ENCODE data around the gene RAD51D. TPM values are rescaled to one million over a fixed set of nuclear protein-coding genes. Genes with fewer than 3 reads are reported as not detected.

Gene RAD51D
- polyA plus RNA-seq, 1 of the 3 experiments (the other 2 are of a cell fraction): 11.6 TPM

DNA sequence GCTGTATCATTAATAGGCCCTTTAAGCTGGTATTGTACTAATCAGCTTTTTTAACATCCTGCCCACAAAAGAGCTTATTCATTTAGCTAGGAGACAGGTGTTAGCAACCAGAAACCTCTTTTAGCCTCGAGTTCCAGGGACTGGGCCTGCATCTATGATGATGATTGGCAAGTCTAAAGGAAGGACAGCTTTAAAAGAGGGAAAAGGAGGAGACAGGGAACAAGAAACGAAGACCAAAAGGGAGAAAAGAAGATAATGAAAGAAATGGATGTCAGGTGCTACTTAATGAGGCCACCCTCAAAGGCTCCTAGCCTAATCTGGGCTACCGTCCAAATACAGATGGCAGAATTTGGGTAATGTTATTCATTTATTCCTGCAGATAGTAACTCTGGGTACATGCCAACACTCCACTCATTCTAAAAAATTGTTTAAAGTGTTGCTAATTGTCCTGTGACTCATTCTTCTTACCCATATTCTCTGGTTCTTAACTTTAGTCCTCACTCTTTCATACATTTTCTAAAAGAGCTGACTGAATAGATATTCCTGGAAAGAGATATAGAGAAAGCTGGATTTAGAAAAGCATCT lies 37.5 kb downstream of the RAD51D start:
- H3F3A ChIP-seq (replicated peaks; ENCODE audit: insufficient read depth): peaks cover 27% of the 10 kb centered on the region
- H3K79me2 ChIP-seq (ENCODE audit: insufficient read depth): peaks cover 83% of the 10 kb centered on the region
- peak; percentile 51 for DNase-seq
- H3K4me2 ChIP-seq: peak overlapping the region; percentile 54
- H3K27ac ChIP-seq (ENCODE audit: low read depth in 2 of 2, low read length in 1 of 2): peak overlapping the region; percentile 71 to 86
- H3K4me1 ChIP-seq (ENCODE audit: control insufficient read depth in 1 of 2, insufficient read depth in 2 of 2, low read depth in 1 of 2, low read length in 1 of 2): peaks cover 9 to 36% of the 10 kb centered on the region in 2 experiments
- peaks cover 0 to 4% of the 10 kb centered on the region in 2 experiments for H3K36me3 ChIP-seq (replicated peaks in 1 of 2; ENCODE audit: control insufficient read depth in 1 of 2, insufficient read depth in 2 of 2, low read length in 1 of 2)
- ChIA-PET CTCF (interaction anchor here (0.6 to 1.6 kb wide), 8 partner anchors 13 to 639 kb away, joined by 3 to 7 read pairs (median 3); partner anchors contain the start of gene RFFL), POLR2A (no interaction called here)
- H3K9ac ChIP-seq: no peak overlapping the region
- TF ChIP-seq EP300 (IDR thresholded peaks at IDR 0.05; ENCODE audit: borderline replicate concordance in 1 of 2, low read depth in 1 of 2, low read length in 1 of 2) (peak; percentile 42 to 80; a peak in 1 of 4 replicates), POLR2AphosphoS5 (IDR thresholded peaks at IDR 0.05; ENCODE audit: low read depth, low read length) (peak; percentile 55; the same call in 1 of the 2 replicates), IRF3 (IDR thresholded peaks at IDR 0.05; ENCODE audit: low read depth, low read length) (no peak), FOXM1 (IDR thresholded peaks at IDR 0.05; ENCODE audit: low read depth) (peak; percentile 68; the same call in 1 of the 2 replicates), YY1 (IDR thresholded peaks at IDR 0.05; ENCODE audit: low read depth) (no peak), RCOR1 (IDR thresholded peaks at IDR 0.05; ENCODE audit: low read length) (peak; percentile 77), TAF1 (IDR thresholded peaks at IDR 0.05; ENCODE audit: borderline replicate concordance, low read depth, low read length) (no peak), GATA2 (CRISPR knock-in tag; IDR thresholded peaks at IDR 0.05) (no peak), JUND (IDR thresholded peaks at IDR 0.05) (peak; percentile 87), GABPA (IDR thresholded peaks at IDR 0.05; ENCODE audit: low read depth) (no peak), EZH2phosphoT487 (IDR thresholded peaks at IDR 0.05; ENCODE audit: borderline replicate concordance, low read depth) (no peak), RXRA (IDR thresholded peaks at IDR 0.05; ENCODE audit: borderline replicate concordance, low read depth) (0 out of 2 replicates have a peak, but pooled peaks have one; percentile 26), NFIC (IDR thresholded peaks at IDR 0.05; ENCODE audit: borderline replicate concordance) (peak; percentile 98), TCF12 (IDR thresholded peaks at IDR 0.05) (peak; percentile 88), TEAD4 (IDR thresholded peaks at IDR 0.05; ENCODE audit: borderline replicate concordance, insufficient read depth) (peak; percentile 75), FOSL2 (IDR thresholded peaks at IDR 0.05; ENCODE audit: borderline replicate concordance, low read depth) (peak; percentile 93)
- TF ChIP-seq, protein P1, sequence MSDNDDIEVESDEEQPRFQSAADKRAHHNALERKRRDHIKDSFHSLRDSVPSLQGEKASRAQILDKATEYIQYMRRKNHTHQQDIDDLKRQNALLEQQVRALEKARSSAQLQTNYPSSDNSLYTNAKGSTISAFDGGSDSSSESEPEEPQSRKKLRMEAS (IDR thresholded peaks at IDR 0.05; ENCODE audit: low read depth): peak; percentile 16; the same call in 1 of the 2 replicates
- TF ChIP-seq, protein P2, sequence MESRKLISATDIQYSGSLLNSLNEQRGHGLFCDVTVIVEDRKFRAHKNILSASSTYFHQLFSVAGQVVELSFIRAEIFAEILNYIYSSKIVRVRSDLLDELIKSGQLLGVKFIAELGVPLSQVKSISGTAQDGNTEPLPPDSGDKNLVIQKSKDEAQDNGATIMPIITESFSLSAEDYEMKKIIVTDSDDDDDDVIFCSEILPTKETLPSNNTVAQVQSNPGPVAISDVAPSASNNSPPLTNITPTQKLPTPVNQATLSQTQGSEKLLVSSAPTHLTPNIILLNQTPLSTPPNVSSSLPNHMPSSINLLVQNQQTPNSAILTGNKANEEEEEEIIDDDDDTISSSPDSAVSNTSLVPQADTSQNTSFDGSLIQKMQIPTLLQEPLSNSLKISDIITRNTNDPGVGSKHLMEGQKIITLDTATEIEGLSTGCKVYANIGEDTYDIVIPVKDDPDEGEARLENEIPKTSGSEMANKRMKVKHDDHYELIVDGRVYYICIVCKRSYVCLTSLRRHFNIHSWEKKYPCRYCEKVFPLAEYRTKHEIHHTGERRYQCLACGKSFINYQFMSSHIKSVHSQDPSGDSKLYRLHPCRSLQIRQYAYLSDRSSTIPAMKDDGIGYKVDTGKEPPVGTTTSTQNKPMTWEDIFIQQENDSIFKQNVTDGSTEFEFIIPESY (IDR thresholded peaks at IDR 0.05; ENCODE audit: borderline replicate concordance, low read depth): no peak
- TF ChIP-seq, protein P3, sequence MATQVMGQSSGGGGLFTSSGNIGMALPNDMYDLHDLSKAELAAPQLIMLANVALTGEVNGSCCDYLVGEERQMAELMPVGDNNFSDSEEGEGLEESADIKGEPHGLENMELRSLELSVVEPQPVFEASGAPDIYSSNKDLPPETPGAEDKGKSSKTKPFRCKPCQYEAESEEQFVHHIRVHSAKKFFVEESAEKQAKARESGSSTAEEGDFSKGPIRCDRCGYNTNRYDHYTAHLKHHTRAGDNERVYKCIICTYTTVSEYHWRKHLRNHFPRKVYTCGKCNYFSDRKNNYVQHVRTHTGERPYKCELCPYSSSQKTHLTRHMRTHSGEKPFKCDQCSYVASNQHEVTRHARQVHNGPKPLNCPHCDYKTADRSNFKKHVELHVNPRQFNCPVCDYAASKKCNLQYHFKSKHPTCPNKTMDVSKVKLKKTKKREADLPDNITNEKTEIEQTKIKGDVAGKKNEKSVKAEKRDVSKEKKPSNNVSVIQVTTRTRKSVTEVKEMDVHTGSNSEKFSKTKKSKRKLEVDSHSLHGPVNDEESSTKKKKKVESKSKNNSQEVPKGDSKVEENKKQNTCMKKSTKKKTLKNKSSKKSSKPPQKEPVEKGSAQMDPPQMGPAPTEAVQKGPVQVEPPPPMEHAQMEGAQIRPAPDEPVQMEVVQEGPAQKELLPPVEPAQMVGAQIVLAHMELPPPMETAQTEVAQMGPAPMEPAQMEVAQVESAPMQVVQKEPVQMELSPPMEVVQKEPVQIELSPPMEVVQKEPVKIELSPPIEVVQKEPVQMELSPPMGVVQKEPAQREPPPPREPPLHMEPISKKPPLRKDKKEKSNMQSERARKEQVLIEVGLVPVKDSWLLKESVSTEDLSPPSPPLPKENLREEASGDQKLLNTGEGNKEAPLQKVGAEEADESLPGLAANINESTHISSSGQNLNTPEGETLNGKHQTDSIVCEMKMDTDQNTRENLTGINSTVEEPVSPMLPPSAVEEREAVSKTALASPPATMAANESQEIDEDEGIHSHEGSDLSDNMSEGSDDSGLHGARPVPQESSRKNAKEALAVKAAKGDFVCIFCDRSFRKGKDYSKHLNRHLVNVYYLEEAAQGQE (IDR thresholded peaks at IDR 0.05; ENCODE audit: low read depth, low read length): no peak
- TF ChIP-seq, protein P4, sequence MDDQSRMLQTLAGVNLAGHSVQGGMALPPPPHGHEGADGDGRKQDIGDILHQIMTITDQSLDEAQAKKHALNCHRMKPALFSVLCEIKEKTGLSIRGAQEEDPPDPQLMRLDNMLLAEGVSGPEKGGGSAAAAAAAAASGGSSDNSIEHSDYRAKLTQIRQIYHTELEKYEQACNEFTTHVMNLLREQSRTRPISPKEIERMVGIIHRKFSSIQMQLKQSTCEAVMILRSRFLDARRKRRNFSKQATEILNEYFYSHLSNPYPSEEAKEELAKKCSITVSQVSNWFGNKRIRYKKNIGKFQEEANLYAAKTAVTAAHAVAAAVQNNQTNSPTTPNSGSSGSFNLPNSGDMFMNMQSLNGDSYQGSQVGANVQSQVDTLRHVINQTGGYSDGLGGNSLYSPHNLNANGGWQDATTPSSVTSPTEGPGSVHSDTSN (IDR thresholded peaks at IDR 0.05): peak; percentile 52; the same call in 1 of the 2 replicates
- WGBS (ENCODE audit: low lambda C conversion rate): 4% methylated on average over 3 of the region's 3 CpGs
- H3K27me3 ChIP-seq (ENCODE audit: insufficient read depth): no peaks in the 10 kb centered on the region
- H4K20me1 ChIP-seq (ENCODE audit: insufficient read depth): peaks cover 6% of the 10 kb centered on the region
- no peak overlapping the region for H2AFZ ChIP-seq (ENCODE audit: low read depth)
- H3K9me2 ChIP-seq: no peaks in the 10 kb centered on the region
- no peaks in the 10 kb centered on the region for H3K9me3 ChIP-seq
- no peak overlapping the region for H3K4me3 ChIP-seq (ENCODE audit: low read depth in 2 of 2, low read length in 1 of 2)
